HFF-Myc (cell line): ENCODE data around the gene FHIP1B.

Source experiments
- DNase-seq: peaks from one replicate; pipeline ENCODE4 v3.0.0-alpha.2; 2011; ENCODE audit warnings: low read depth; ENCODE audit errors: extremely low read depth
- H3K4me3 ChIP-seq: replicated peaks from 2 replicates; pipeline ENCODE4 v1.5.1; 2011; ENCODE audit warnings: low read depth, mild to moderate bottlenecking, control low read depth, low read length
- CTCF ChIP-seq: IDR thresholded peaks from 2 replicates; pipeline ENCODE4 v1.5.1; 2012; ENCODE audit warnings: mild to moderate bottlenecking, low read depth, low read length, control low read depth; ENCODE audit errors: missing control alignments

FHIP1B gene

DNA sequence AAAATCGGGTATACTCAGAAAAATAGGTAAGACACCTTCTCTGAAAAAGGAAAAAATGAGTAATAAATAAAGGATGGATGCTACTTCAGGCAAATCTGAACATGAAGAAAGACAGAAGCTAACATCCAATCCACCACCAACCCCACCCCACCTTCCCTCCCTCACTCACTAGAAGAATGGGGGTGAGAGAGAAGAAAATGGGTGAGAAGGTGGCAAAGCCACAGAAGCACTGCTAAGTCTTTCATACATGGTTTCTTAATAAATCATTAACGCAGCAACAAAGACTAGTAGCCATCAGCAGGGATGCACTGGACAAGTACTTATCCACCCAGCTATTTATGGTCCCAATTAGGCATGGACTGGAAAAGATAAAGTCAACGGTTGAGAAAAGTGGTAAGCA, 5.9 kb downstream of the FHIP1B start:
- H3K4me3 ChIP-seq = no peak overlapping the region
- DNase-seq = no peak
- TF ChIP-seq CTCF = no peak

- H3K4me3 ChIP-seq = no peak overlapping the region
- no peak for TF ChIP-seq CTCF
- DNase-seq = no peak
These were observed 8.5 kb downstream of the FHIP1B start for GRCh38 chr11:6225896-6226295.

DNA sequence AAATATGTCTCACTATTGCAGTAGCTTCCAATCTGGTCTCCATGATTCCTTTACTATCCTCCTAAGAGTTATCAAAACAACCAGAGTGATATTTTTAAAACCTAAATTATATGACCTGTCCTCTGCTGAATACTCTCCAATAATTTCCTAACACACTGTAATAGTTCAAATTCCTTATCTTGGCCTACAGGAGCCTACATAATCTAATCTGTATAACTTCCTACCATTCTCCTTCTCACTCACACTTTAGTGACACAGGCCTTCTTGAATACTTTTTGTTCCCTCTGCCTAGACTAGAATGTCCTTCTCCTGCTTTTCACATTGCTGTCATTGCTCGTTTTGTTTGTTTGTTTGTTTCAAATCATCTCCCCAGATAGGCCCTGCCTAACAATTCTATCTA, 9.4 kb downstream of the FHIP1B start:
- no peak for TF ChIP-seq CTCF
- DNase-seq = no peak
- no peak overlapping the region for H3K4me3 ChIP-seq

- no peak overlapping the region for H3K4me3 ChIP-seq
- no peak for TF ChIP-seq CTCF
These were observed 10.0 kb downstream of the FHIP1B start for GRCh38 chr11:6224421-6224820.

DNA sequence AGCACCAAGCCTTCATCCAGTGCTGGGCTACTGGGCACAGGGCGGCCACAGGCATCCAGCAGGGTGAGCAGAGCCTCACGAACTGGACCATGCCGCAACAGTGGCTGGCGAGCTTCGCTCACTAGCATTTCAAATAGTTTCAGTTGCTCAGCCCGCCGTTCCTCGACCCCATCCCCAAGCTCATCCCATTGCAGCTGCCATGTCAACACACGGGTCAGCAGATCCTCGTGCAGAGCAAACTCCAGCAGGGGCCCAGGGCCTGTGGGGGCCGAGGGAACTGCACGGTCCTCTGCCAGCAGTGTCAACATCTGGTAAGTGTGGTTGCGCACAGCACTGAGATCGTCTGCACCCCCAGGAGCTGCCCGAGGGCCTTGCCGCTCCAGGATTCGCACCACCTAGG, 10.6 kb downstream of the FHIP1B start:
- TF ChIP-seq CTCF = no peak
- no peak for DNase-seq
- H3K4me3 ChIP-seq = no peak overlapping the region

More at GRCh38 chr11:6224421-6224820, 10.0 kb downstream of the FHIP1B start:
- DNase-seq = no peak

GRCh38 chr11:6219359-6219758, 15.1 kb downstream of the FHIP1B start:
- no peak overlapping the region for H3K4me3 ChIP-seq
- DNase-seq = peak; percentile 65
- no peak for TF ChIP-seq CTCF

DNA sequence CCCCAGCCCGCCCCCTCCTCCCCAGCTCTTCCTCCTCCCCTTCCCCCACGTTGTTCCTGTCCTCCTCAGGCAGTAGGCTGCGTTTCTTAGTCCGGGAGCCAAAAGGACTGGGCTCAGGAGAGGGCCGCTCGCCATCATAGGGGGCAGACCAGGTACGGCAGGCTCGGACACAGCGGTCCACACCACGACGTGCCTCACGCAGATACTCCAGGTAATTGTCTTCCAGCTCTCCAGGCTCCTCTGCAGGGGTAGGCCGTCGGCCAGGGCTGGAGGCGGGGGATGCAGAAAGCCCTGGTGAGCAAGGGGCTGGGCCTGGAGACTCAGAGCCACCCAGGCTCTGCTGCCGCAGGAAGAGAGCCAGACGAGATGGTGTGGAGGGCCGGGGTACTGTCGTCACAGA, 16.7 kb downstream of the FHIP1B start:
- H3K4me3 ChIP-seq = no peak overlapping the region
- no peak for TF ChIP-seq CTCF

More for the DNA sequence above, 16.7 kb downstream of the FHIP1B start:
- DNase-seq = no peak
